Measurements from ENCODE around the gene PDE6G.

Gene PDE6G

GRCh38 chr17:81666342-81667191 is 10.2 kb upstream of the PDE6G start, which contains the start of the genes CCDC137 and OXLD1:
TSS of gene CCDC137 (plus strand) at chr17:81666737. CDS start at chr17:81666767, 30 bp downstream.
TSS of gene OXLD1 (minus strand) at chr17:81666605. CDS start at chr17:81666577, 28 bp downstream.
- peak within 1 kb of the TSS; percentile 93 for H3K27ac ChIP-seq
- no peak for TF ChIP-seq CTCF (conservative IDR thresholded peaks at IDR 0.05)

GRCh38 chr17:81666092-81666341 is 9.7 kb upstream of the PDE6G start:
- no peak for TF ChIP-seq CTCF (conservative IDR thresholded peaks at IDR 0.05)
- peak overlapping the region; percentile 93 for H3K27ac ChIP-seq

DNA sequence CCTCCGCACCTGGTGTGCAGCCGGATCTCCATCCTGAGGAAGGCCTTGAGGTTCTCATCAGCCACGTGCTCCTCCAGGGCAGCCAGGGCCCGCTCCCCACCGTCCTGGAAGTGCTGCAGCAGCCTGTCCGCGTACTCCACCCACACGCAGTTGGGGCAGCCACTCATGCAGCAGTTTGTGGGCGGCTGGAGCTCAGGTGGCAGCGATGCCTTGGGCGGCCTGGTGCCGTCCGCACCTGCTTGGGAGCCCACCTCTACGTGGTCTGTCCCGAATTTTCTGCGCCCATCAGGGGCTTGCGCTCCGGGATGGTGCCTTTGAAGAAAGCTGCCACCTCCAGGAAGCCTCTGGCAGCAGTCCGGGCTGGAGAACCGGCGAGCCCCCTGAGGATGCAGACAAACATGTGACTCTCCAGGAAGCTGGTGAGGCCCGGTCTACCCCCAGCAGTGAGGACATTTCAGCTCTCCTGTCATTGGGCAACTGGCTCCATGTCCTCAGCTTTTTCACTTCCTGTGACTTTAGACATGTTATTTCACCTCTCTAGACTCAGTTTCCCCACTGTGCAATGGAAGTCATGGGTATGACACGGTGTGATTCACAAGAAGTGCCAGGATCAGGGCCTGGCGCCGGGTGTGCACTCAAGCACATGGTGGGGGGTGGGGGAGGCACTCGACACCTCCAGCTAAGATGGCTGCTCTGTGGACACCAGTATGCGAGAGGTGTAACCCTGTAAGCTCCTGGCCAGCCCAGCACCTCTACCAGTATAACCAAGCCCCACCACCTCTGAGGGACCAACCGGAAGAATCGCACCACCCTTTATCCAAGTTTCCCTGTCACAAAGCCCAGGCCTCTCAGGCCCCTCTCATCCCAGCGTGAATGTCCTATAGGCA is 9.1 kb upstream of the PDE6G start:
- no peak for TF ChIP-seq CTCF (conservative IDR thresholded peaks at IDR 0.05)

DNA sequence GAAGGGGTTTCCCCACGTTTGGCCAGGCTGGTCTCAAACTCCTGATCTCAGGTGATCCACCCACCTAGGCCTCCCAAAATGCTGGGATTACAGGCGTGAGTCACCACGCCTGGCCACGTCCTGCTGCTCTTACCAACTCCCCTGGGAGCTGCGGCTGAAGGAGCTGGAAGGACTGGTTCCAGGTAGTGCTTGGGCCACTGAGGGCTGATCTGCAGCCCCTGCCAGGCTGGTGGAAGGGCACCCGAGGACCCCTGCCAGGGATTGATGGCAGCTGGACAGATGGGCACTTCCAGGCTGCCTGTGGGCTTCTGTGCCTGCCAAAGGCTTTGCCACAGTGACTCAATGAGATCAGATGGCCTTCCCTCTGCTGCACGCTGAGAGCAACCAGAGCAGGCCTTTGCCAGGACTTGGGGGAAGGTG is 7.7 kb upstream of the PDE6G start:
- no peak overlapping the region for H3K27ac ChIP-seq

More for the DNA sequence above, 9.1 kb upstream of the PDE6G start:
- peak overlapping the region; percentile 93 for H3K27ac ChIP-seq

GRCh38 chr17:81662002-81662401 is 5.7 kb upstream of the PDE6G start:
- TF ChIP-seq CTCF (conservative IDR thresholded peaks at IDR 0.05): no peak
- H3K27ac ChIP-seq: no peak overlapping the region

More for the DNA sequence above, 7.7 kb upstream of the PDE6G start:
- no peak for TF ChIP-seq CTCF (conservative IDR thresholded peaks at IDR 0.05)

DNA sequence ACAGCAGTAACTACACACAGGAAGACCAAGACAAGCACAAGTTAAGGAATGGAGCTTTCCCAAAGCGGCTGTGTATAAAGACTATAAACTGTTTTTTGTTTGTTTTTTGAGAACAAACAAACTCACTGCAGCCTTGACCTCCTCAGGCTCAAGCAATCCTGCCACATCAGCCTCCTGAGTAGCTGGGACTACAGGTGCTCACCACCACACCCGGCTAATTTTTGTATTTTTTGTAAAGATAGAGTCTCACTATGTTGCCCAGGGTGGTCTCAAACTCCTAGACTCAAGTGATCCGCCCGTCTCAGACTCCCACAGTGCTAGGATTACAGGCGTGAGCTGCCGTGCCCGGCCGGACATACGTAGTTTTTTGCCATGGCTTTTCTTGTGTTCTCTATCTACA is 4.1 kb upstream of the PDE6G start:
- peak overlapping the region; percentile 69 for H3K27ac ChIP-seq
- no peak for TF ChIP-seq CTCF (conservative IDR thresholded peaks at IDR 0.05)

GRCh38 chr17:81659038-81659437 is 2.7 kb upstream of the PDE6G start:
- TF ChIP-seq CTCF (conservative IDR thresholded peaks at IDR 0.05): no peak
- peak overlapping the region; percentile 69 for H3K27ac ChIP-seq
